CD14-positive monocyte (primary cell): ENCODE data around the gene GATA1. TPM values are rescaled to one million over a fixed set of nuclear protein-coding genes. Genes with fewer than 3 reads are reported as not detected.
A peak's percentile ranks its signal among the peaks of the same experiment; 100 is the strongest.

ENCODE experiments used
- DNase-seq, 3 donors: peaks; one replicate each; pipeline ENCODE4 v3.0.0-alpha.2; 2011 to 2022
- H2AFZ ChIP-seq: 2 replicates; pipeline ENCODE4 v1.6.0; 2012; ENCODE audit warnings: mild to moderate bottlenecking, low read depth, low read length, inconsistent platforms; ENCODE audit not compliant: insufficient read depth, poor library complexity, severe bottlenecking
- H3K27ac ChIP-seq, 2 donors: 1 replicate in 1 of 2; 2 replicates in 1 of 2; pipeline ENCODE4 v1.5.1; 2012 to 2013; ENCODE audit warnings: low read length in 2 of 2, control low read depth in 1 of 2, inconsistent platforms in 1 of 2, low read depth in 1 of 2, mild to moderate bottlenecking in 1 of 2
- H3K27me3 ChIP-seq, 2 donors: one replicate each; pipeline versions ENCODE4 v1.6.0 to v1.6.1; 2011 to 2013; ENCODE audit warnings: low read length in 2 of 2; ENCODE audit not compliant: control insufficient read depth in 2 of 2, insufficient read depth in 2 of 2
- H3K36me3 ChIP-seq, 2 donors: replicated peaks in 1 of 2; 1 replicate in 1 of 2; 2 replicates in 1 of 2; pipeline versions ENCODE4 v1.5.1 to v1.6.1; 2012 to 2013; ENCODE audit warnings: low read length in 2 of 2, control low read depth in 1 of 2, inconsistent platforms in 1 of 2, mild to moderate bottlenecking in 1 of 2; ENCODE audit not compliant: insufficient read depth in 2 of 2, control insufficient read depth in 1 of 2
- H3K4me1 ChIP-seq, 2 donors: 1 replicate in 1 of 2; 2 replicates in 1 of 2; pipeline versions ENCODE4 v1.5.1 to v1.6.1; 2012 to 2013; ENCODE audit warnings: low read length in 2 of 2, control low read depth in 1 of 2, inconsistent platforms in 1 of 2, mild to moderate bottlenecking in 1 of 2, moderate library complexity in 1 of 2; ENCODE audit not compliant: insufficient read depth in 2 of 2, control insufficient read depth in 1 of 2
- H3K4me2 ChIP-seq: replicated peaks from 2 replicates; pipeline ENCODE3; 2012; ENCODE audit warnings: low read length, moderate library complexity, mild to moderate bottlenecking; ENCODE audit not compliant: poor library complexity, severe bottlenecking; ENCODE audit errors: extremely low read depth
- H3K4me3 ChIP-seq, 3 experiments: fragments of 200-600 bp in 1 of 3; sonication (generic) in 1 of 3; replicated peaks in 1 of 3; 1 replicate in 2 of 3; 2 replicates in 1 of 3; pipeline ENCODE4 v1.5.1; 2011 to 2013; ENCODE audit warnings: low read length in 3 of 3, mild to moderate bottlenecking in 3 of 3, control low read depth in 2 of 3, low read depth in 2 of 3, inconsistent platforms in 1 of 3, moderate library complexity in 1 of 3
- H3K79me2 ChIP-seq: 2 replicates; pipeline ENCODE4 v1.6.0; 2012; ENCODE audit warnings: mild to moderate bottlenecking, control low read depth, inconsistent platforms, low read length, moderate library complexity; ENCODE audit not compliant: insufficient read depth
- H3K9ac ChIP-seq: 2 replicates; pipeline ENCODE4 v1.6.0; 2017; ENCODE audit warnings: low read length, mild to moderate bottlenecking; ENCODE audit not compliant: insufficient read depth, poor library complexity, severe bottlenecking
- H3K9me3 ChIP-seq, 2 donors: replicated peaks in 1 of 2; 1 replicate in 1 of 2; 2 replicates in 1 of 2; pipeline versions ENCODE4 v1.5.1 to v1.6.1; 2012 to 2013; ENCODE audit warnings: low read length in 2 of 2, control low read depth in 1 of 2; ENCODE audit not compliant: control insufficient read depth in 1 of 2, insufficient read depth in 1 of 2
- H4K20me1 ChIP-seq: 2 replicates; pipeline ENCODE4 v1.6.0; 2012; ENCODE audit warnings: mild to moderate bottlenecking, low read length, control low read depth, moderate library complexity; ENCODE audit not compliant: insufficient read depth
- H3K27ac Mint-ChIP-seq, 7 donors: one replicate each; pipeline ENCODE4 v1.8.0; 2020; ENCODE audit warnings: mild to moderate bottlenecking in 7 of 7, mixed read lengths in 7 of 7, moderate library complexity in 6 of 7, inconsistent platforms in 2 of 7
- H3K27me3 Mint-ChIP-seq, 3 donors: one replicate each; pipeline ENCODE4 v1.8.0; 2021 to 2022; ENCODE audit warnings: low read depth in 3 of 3, mild to moderate bottlenecking in 3 of 3, mixed read lengths in 3 of 3, moderate library complexity in 3 of 3, inconsistent platforms in 1 of 3
- H3K36me3 Mint-ChIP-seq, 2 donors: one replicate each; pipeline ENCODE4 v1.8.0; 2020; ENCODE audit warnings: mixed read lengths in 2 of 2, inconsistent platforms in 1 of 2, mild to moderate bottlenecking in 1 of 2
- H3K4me1 Mint-ChIP-seq: one replicate; pipeline ENCODE4 v1.8.0; 2020; ENCODE audit warnings: mild to moderate bottlenecking, mixed read lengths
- H3K4me3 Mint-ChIP-seq, 2 donors: one replicate each; pipeline ENCODE4 v1.8.0; 2020; ENCODE audit warnings: mild to moderate bottlenecking in 2 of 2, mixed read lengths in 2 of 2, moderate library complexity in 1 of 2
- H3K9me3 Mint-ChIP-seq, 7 donors: one replicate each; pipeline ENCODE4 v1.8.0; 2020 to 2022; ENCODE audit warnings: mixed read lengths in 7 of 7, mild to moderate bottlenecking in 6 of 7, moderate library complexity in 6 of 7, inconsistent platforms in 2 of 7
- WGBS: methylation state at CpG from one replicate; pipeline ENCODE4 v1.1.5; 2013; ENCODE audit warnings: missing lambda C conversion rate; ENCODE audit not compliant: insufficient coverage; 5-methylcytosine and 5-hydroxymethylcytosine counted together
- intact Hi-C, 2 donors: fragments of 100-400 bp; cut with micrococcal nuclease; formaldehyde crosslinking; loops; one replicate each; pipeline versions ENCODE4 v1.15.0 to v1.15.1; 2023
- polyA plus RNA-seq, 3 donors: library from polyadenylated mRNA; depleted of rRNA in 1 of 3; unstranded in 2 of 3; stranded (reverse) in 1 of 3; fragments of 300-500 nt in 2 of 3; fragments of >200 nt in 1 of 3; fragmentation: Illumina TruSeq in 2 of 3; gene quantifications; 1 replicate in 2 of 3; 2 replicates in 1 of 3; pipeline ENCODE4 v1.2.3, GENCODE V29; 2012 to 2021
- TF ChIP-seq, protein P1 (sequence below): fragments of 200-600 bp; IDR thresholded peaks from one replicate; pipeline ENCODE4 v1.8.0; 2022; ENCODE audit warnings: antibody characterized with exemption, mild to moderate bottlenecking

The GATA1 gene
- polyA plus RNA-seq, 3 donors: not detected

DNA sequence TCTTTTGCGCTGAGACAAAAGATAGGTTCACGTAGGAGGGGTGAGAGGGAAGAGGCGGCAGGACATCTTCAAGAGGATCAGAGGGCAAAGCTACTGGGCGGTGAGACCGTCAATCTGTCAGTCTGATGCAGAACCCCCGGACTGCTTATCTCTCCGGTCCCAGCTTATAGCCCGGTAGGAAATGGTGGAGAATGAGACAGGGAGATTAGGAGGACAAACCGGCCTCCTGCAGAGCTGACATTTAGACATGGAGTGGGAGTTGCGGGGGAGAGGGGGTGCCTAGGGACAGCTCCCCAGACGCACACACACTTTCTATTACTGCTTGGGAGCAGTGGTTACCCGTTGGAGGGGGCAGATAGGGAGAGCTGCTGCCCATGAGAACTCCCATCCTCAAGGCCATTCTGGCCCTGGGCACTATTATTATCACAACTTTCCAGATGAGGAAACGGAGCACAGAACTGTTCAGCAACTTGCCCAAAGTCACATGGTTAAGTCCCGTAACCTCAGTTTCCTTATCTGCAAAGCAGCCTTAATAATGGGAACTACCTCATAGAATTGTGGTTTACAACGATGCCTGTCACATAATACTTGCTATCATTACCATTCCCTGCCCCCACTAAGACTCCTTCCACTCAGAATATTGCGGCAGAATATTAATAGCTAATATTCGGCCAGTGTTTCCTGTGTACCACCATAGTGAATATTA, 14.3 kb downstream of the GATA1 start:
- DNase-seq: peak in 2 of 3 donors; percentile 54 to 79
- peak overlapping the region; percentile 78 for H3K9ac ChIP-seq

More for the DNA sequence above, 14.3 kb downstream of the GATA1 start:
- Histone ChIP-seq H3K27ac (peak overlapping the region; percentile 91 to 94), H3K36me3 (peaks cover 0 to 15% of the 10 kb centered on the region in 2 donors), H3K27me3 (no peaks in the 10 kb centered on the region), H4K20me1 (no peaks in the 10 kb centered on the region), H3K4me3 (peak overlapping the region; percentile 48 to 79 (median 79)), H3K4me1 (peaks cover 16 to 19% of the 10 kb centered on the region in 2 donors), H2AFZ (peak overlapping the region; percentile 78), H3K79me2 (no peaks in the 10 kb centered on the region), H3K4me2 (peak overlapping the region; percentile 73), H3K9me3 (no peaks in the 10 kb centered on the region)
- intact Hi-C loops: loop anchor here (5.0 to 10.0 kb wide), 6 partner anchors 63 to 316 kb away; partner anchors contain the start of genes PQBP1 (in 2 of the 2), TIMM17B (in 2 of the 2), RBM3 (in 1 of the 2) and SUV39H1 (in 1 of the 2)
- peak overlapping the region; percentile 97 to 98 (median 97) for H3K27ac Mint-ChIP-seq
- H3K27me3 Mint-ChIP-seq: peaks cover 0 to 8% (median 0%) of the 10 kb centered on the region in 3 donors
- peaks cover 13% of the 10 kb centered on the region for H3K4me1 Mint-ChIP-seq
- H3K4me3 Mint-ChIP-seq: peak overlapping the region; percentile 88 to 93
- H3K36me3 Mint-ChIP-seq: peaks cover 16 to 18% of the 10 kb centered on the region in 2 donors
- WGBS: 0% methylated on average over 3 of the region's 17 CpGs
- H3K9me3 Mint-ChIP-seq: peaks cover 0 to 11% (median 5%) of the 10 kb centered on the region in 7 donors
- TF ChIP-seq, protein P1, sequence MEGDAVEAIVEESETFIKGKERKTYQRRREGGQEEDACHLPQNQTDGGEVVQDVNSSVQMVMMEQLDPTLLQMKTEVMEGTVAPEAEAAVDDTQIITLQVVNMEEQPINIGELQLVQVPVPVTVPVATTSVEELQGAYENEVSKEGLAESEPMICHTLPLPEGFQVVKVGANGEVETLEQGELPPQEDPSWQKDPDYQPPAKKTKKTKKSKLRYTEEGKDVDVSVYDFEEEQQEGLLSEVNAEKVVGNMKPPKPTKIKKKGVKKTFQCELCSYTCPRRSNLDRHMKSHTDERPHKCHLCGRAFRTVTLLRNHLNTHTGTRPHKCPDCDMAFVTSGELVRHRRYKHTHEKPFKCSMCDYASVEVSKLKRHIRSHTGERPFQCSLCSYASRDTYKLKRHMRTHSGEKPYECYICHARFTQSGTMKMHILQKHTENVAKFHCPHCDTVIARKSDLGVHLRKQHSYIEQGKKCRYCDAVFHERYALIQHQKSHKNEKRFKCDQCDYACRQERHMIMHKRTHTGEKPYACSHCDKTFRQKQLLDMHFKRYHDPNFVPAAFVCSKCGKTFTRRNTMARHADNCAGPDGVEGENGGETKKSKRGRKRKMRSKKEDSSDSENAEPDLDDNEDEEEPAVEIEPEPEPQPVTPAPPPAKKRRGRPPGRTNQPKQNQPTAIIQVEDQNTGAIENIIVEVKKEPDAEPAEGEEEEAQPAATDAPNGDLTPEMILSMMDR: no peak
